C1 segment of cervical spinal cord (tissue), 14 donors: ENCODE data around the gene PRR23E.

Experiments
- DNase-seq, 14 donors: peaks; one replicate each; lab custom pipeline; 2025; lab: John Stamatoyannopoulos, UW

The PRR23E gene

GRCh38 chr3:127183931-127184869, 8.7 kb upstream of the PRR23E start:
- no peak for DNase-seq

GRCh38 chr3:127184870-127185216, 8.1 kb upstream of the PRR23E start:
- DNase-seq = no peak

GRCh38 chr3:127185268-127185667, 7.7 kb upstream of the PRR23E start:
- DNase-seq = no peak

GRCh38 chr3:127185962-127186674, 6.8 kb upstream of the PRR23E start:
- DNase-seq = no peak

- no peak for DNase-seq
These were observed 5.6 kb upstream of the PRR23E start for GRCh38 chr3:127187316-127187715.

- no peak for DNase-seq
These were observed 410 bp downstream of the PRR23E start for GRCh38 chr3:127193341-127193740.

- no peak for DNase-seq
These were observed 844 bp downstream of the PRR23E start for GRCh38 chr3:127193775-127194174.

GRCh38 chr3:127194601-127195187, 1.8 kb downstream of the PRR23E start:
- no peak for DNase-seq

GRCh38 chr3:127195417-127195816, 2.5 kb downstream of the PRR23E start:
- no peak for DNase-seq

GRCh38 chr3:127196002-127196401, 3.1 kb downstream of the PRR23E start:
- DNase-seq = no peak

- no peak for DNase-seq
These were observed 3.8 kb downstream of the PRR23E start for GRCh38 chr3:127196466-127197299.

GRCh38 chr3:127197300-127198189, 4.6 kb downstream of the PRR23E start:
- no peak for DNase-seq

- no peak for DNase-seq
These were observed 7.3 kb downstream of the PRR23E start for GRCh38 chr3:127200086-127200691.

- DNase-seq = no peak
These were observed 10.1 kb downstream of the PRR23E start for GRCh38 chr3:127203024-127203423.

GRCh38 chr3:127204841-127205582, 12.1 kb downstream of the PRR23E start:
- no peak for DNase-seq

GRCh38 chr3:127206154-127206553, 13.2 kb downstream of the PRR23E start:
- no peak for DNase-seq

GRCh38 chr3:127206611-127207516, 13.9 kb downstream of the PRR23E start:
- peak in 1 of 14 donors; percentile 18 for DNase-seq

GRCh38 chr3:127207727-127208482, 15.0 kb downstream of the PRR23E start:
- DNase-seq = no peak
